ENCODE data around the gene ROBO2.

Gene ROBO2

GRCh38 chr3:77279276-77279675, 239.4 kb downstream of the ROBO2 start:
- Histone ChIP-seq H3K36me3 (ENCODE audit: control insufficient read depth, insufficient read depth, low read length) (no peaks in the 10 kb centered on the region), H3K27ac (ENCODE audit: insufficient read depth, low read depth, low read length, poor library complexity, severe bottlenecking) (no peak overlapping the region), H3K27me3 (ENCODE audit: control insufficient read depth, insufficient read depth, low read length, poor library complexity, severe bottlenecking) (no peaks in the 10 kb centered on the region), H3K9me3 (ENCODE audit: control insufficient read depth, low read length) (no peaks in the 10 kb centered on the region), H3K4me1 (ENCODE audit: control insufficient read depth, insufficient read depth, low read length) (peaks cover 13% of the 10 kb centered on the region), H3K4me3 (ENCODE audit: insufficient read depth, low read depth, low read length) (no peak overlapping the region)
- WGBS, 2 experiments: 67 to 84% methylated on average over 2 of the region's 2 CpGs

DNA sequence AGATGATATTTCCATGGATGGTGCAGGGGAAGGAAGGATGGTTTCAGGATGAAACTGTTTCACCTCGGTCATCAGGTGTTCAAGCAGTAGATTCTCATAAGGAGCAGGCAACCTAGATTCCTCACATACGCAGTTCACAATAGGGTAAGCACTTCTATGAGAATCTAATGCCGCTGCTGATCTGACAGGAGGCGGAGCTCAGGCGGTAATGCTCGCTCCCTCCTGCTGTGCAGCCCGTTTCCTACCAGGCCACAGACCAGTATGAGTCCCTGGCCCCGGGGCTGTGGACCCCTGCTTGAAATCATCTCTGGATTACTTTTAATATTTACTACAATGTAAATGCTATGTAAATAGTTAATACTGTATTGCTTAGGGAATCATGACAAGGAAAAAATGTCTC, 241.8 kb downstream of the ROBO2 start:
- Histone ChIP-seq H3K27ac (ENCODE audit: insufficient read depth, low read depth, low read length, poor library complexity, severe bottlenecking) (no peak overlapping the region), H3K4me3 (ENCODE audit: insufficient read depth, low read depth, low read length) (no peak overlapping the region), H3K36me3 (ENCODE audit: control insufficient read depth, insufficient read depth, low read length) (no peaks in the 10 kb centered on the region), H3K27me3 (ENCODE audit: control insufficient read depth, insufficient read depth, low read length, poor library complexity, severe bottlenecking) (no peaks in the 10 kb centered on the region), H3K9me3 (ENCODE audit: control insufficient read depth, low read length) (no peaks in the 10 kb centered on the region), H3K4me1 (ENCODE audit: control insufficient read depth, insufficient read depth, low read length) (peaks cover 13% of the 10 kb centered on the region)
- 20 to 26% methylated on average over 7 to 8 of the region's 8 CpGs for WGBS, 2 experiments

DNA sequence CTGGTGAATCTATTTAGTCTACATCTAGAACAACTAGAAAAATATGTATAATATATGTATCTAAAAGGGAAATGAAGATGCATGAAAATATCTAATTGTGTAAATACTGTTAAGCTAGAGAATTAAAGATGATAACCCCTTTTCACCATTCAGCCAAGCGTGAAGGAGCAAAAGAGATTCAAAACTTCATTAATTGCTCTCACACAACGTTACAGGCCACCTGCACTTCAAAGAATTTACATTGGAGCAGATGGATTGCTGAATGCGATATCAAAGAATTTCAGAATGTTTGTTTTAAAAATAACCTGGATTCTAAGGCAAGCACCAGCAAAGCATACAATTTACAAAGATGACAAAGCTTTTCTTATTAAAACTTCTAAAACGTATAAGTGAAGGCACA, 243.2 kb downstream of the ROBO2 start:
- H3K4me1 ChIP-seq (ENCODE audit: control insufficient read depth, insufficient read depth, low read length): peaks cover 13% of the 10 kb centered on the region
- H3K4me3 ChIP-seq (ENCODE audit: insufficient read depth, low read depth, low read length): no peak overlapping the region
- H3K36me3 ChIP-seq (ENCODE audit: control insufficient read depth, insufficient read depth, low read length): no peaks in the 10 kb centered on the region
- WGBS, 2 experiments: 72 to 86% methylated on average over 2 to 4 of the region's 4 CpGs
- H3K27ac ChIP-seq (ENCODE audit: insufficient read depth, low read depth, low read length, poor library complexity, severe bottlenecking): no peak overlapping the region
- H3K9me3 ChIP-seq (ENCODE audit: control insufficient read depth, low read length): no peaks in the 10 kb centered on the region
- no peaks in the 10 kb centered on the region for H3K27me3 ChIP-seq (ENCODE audit: control insufficient read depth, insufficient read depth, low read length, poor library complexity, severe bottlenecking)

- Histone ChIP-seq H3K4me1 (ENCODE audit: control insufficient read depth, insufficient read depth, low read length) (peaks cover 7% of the 10 kb centered on the region), H3K27me3 (ENCODE audit: control insufficient read depth, insufficient read depth, low read length, poor library complexity, severe bottlenecking) (no peaks in the 10 kb centered on the region), H3K4me3 (ENCODE audit: insufficient read depth, low read depth, low read length) (no peak overlapping the region), H3K9me3 (ENCODE audit: control insufficient read depth, low read length) (no peaks in the 10 kb centered on the region), H3K36me3 (ENCODE audit: control insufficient read depth, insufficient read depth, low read length) (no peaks in the 10 kb centered on the region), H3K27ac (ENCODE audit: insufficient read depth, low read depth, low read length, poor library complexity, severe bottlenecking) (no peak overlapping the region)
- 95 to 100% methylated on average over 1 of the region's 1 CpG for WGBS, 2 experiments
Measured at GRCh38 chr3:77288348-77288747, 248.4 kb downstream of the ROBO2 start.

DNA sequence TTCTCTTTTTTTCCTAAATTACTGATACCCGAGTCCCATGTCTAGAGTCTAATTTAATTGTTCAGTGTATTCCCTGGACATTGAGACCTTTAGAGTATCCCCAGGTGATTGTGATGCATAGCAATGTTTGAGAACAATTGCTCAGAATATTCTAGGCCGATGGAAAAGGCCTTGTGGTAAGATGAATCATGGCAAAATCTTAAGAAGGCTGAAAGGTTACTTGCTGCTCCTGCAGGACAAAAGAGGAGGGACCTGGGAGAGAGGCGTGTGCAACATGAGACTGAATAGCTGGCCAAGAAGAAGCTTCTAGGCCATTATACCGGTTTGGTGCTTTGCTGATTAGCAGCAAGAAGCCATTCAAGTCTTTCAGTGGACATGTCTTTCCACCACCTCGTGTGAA, 256.6 kb downstream of the ROBO2 start:
- H3K4me1 ChIP-seq (ENCODE audit: control insufficient read depth, insufficient read depth, low read length): no peaks in the 10 kb centered on the region
- no peaks in the 10 kb centered on the region for H3K36me3 ChIP-seq (ENCODE audit: control insufficient read depth, insufficient read depth, low read length)
- H3K4me3 ChIP-seq (ENCODE audit: insufficient read depth, low read depth, low read length): no peak overlapping the region
- no peak overlapping the region for H3K27ac ChIP-seq (ENCODE audit: insufficient read depth, low read depth, low read length, poor library complexity, severe bottlenecking)
- 88% methylated on average over 5 of the region's 5 CpGs for WGBS, 2 experiments
- no peaks in the 10 kb centered on the region for H3K27me3 ChIP-seq (ENCODE audit: control insufficient read depth, insufficient read depth, low read length, poor library complexity, severe bottlenecking)
- H3K9me3 ChIP-seq (ENCODE audit: control insufficient read depth, low read length): no peaks in the 10 kb centered on the region

GRCh38 chr3:77298417-77298816, 258.5 kb downstream of the ROBO2 start:
- Histone ChIP-seq H3K9me3 (ENCODE audit: control insufficient read depth, low read length) (no peaks in the 10 kb centered on the region), H3K36me3 (ENCODE audit: control insufficient read depth, insufficient read depth, low read length) (no peaks in the 10 kb centered on the region), H3K4me1 (ENCODE audit: control insufficient read depth, insufficient read depth, low read length) (no peaks in the 10 kb centered on the region), H3K27ac (ENCODE audit: insufficient read depth, low read depth, low read length, poor library complexity, severe bottlenecking) (no peak overlapping the region), H3K27me3 (ENCODE audit: control insufficient read depth, insufficient read depth, low read length, poor library complexity, severe bottlenecking) (no peaks in the 10 kb centered on the region), H3K4me3 (ENCODE audit: insufficient read depth, low read depth, low read length) (no peak overlapping the region)
- WGBS, 2 experiments: 86 to 100% methylated on average over 1 of the region's 1 CpG

DNA sequence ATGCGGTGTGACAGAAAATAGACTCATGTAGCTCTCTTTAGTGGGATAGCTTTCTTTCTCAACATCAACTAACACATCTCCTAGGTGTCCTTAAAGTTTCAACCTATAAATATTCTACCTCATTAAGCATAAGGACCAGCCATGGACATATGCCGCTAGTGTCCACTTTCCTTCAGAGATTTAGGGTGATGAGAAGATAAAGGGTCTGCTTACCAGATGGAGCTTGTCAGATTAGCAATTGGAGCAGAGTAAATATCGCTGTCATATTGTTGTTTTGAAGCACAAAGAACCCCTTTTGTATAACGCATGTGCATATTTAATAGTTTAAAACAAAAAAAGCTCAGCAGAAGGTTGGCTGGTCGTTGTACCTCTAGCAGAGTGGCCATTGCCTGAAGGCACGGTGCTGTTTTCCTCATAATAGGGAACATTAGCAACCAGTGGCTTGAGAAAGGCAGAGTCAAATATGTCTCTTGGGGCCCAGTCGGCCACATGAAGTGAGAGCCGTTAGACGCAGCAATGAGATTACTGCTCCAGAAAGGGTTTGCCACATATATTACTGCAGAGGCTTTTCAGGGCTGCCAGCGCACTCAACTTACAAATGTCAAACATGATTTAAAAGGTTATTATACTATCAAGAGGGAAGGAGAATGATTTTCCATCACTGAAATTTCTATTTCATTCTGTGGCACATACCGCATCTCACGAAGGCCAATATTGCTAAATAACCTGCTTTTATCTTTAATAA, 264.2 kb downstream of the ROBO2 start:
- no peaks in the 10 kb centered on the region for H3K4me1 ChIP-seq (ENCODE audit: control insufficient read depth, insufficient read depth, low read length)
- H3K27me3 ChIP-seq (ENCODE audit: control insufficient read depth, insufficient read depth, low read length, poor library complexity, severe bottlenecking): no peaks in the 10 kb centered on the region
- H3K9me3 ChIP-seq (ENCODE audit: control insufficient read depth, low read length): no peaks in the 10 kb centered on the region
- no peak overlapping the region for H3K4me3 ChIP-seq (ENCODE audit: insufficient read depth, low read depth, low read length)
- H3K36me3 ChIP-seq (ENCODE audit: control insufficient read depth, insufficient read depth, low read length): no peaks in the 10 kb centered on the region
- H3K27ac ChIP-seq (ENCODE audit: insufficient read depth, low read depth, low read length, poor library complexity, severe bottlenecking): no peak overlapping the region
- WGBS, 2 experiments: 76 to 79% methylated on average over 10 to 11 of the region's 12 CpGs

DNA sequence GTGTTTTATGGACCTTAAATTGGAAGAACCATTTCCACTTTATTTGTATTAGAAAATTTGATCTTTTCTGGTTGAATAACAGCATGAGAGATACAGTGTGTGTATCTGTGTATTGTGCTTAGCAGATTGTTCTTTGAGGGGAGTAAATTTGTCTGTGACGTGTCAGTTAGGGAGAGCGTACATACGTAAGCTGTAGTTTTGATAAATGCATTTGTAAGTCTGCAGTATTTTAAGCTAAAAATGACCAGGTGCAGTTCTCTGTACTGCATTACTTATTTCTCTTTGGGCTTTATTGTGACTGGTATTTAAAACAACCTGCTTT, 264.8 kb downstream of the ROBO2 start:
- no peaks in the 10 kb centered on the region for H3K27me3 ChIP-seq (ENCODE audit: control insufficient read depth, insufficient read depth, low read length, poor library complexity, severe bottlenecking)
- H3K9me3 ChIP-seq (ENCODE audit: control insufficient read depth, low read length): no peaks in the 10 kb centered on the region
- no peak overlapping the region for H3K27ac ChIP-seq (ENCODE audit: insufficient read depth, low read depth, low read length, poor library complexity, severe bottlenecking)
- no peaks in the 10 kb centered on the region for H3K4me1 ChIP-seq (ENCODE audit: control insufficient read depth, insufficient read depth, low read length)
- no peak overlapping the region for H3K4me3 ChIP-seq (ENCODE audit: insufficient read depth, low read depth, low read length)
- 74 to 75% methylated on average over 3 of the region's 3 CpGs for WGBS, 2 experiments
- H3K36me3 ChIP-seq (ENCODE audit: control insufficient read depth, insufficient read depth, low read length): no peaks in the 10 kb centered on the region

GRCh38 chr3:77309460-77309859, 269.6 kb downstream of the ROBO2 start:
- H3K27ac ChIP-seq (ENCODE audit: insufficient read depth, low read depth, low read length, poor library complexity, severe bottlenecking): no peak overlapping the region
- H3K4me3 ChIP-seq (ENCODE audit: insufficient read depth, low read depth, low read length): no peak overlapping the region
- H3K4me1 ChIP-seq (ENCODE audit: control insufficient read depth, insufficient read depth, low read length): no peaks in the 10 kb centered on the region
- H3K9me3 ChIP-seq (ENCODE audit: control insufficient read depth, low read length): no peaks in the 10 kb centered on the region
- no peaks in the 10 kb centered on the region for H3K36me3 ChIP-seq (ENCODE audit: control insufficient read depth, insufficient read depth, low read length)
- no peaks in the 10 kb centered on the region for H3K27me3 ChIP-seq (ENCODE audit: control insufficient read depth, insufficient read depth, low read length, poor library complexity, severe bottlenecking)

DNA sequence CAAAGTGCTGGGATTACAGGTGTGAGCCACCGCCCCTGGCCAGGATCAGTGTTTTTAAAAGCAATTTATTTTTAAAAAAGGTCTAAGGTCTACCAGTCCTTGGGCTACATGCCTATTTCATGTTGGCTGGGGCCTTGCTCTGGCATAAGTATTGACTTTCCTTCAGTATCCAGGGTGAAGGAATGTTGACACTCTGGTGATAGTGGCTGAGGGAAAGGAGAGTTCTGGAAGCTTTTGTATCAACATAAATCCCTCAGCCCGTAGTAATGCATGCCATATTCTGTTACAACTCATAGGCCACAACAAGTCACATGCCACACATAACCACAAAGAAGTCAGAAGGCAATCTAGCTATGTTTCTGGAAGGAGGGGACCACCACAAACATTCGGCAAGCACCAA, 273.9 kb downstream of the ROBO2 start:
- Histone ChIP-seq H3K36me3 (ENCODE audit: control insufficient read depth, insufficient read depth, low read length) (no peaks in the 10 kb centered on the region), H3K4me3 (ENCODE audit: insufficient read depth, low read depth, low read length) (no peak overlapping the region), H3K9me3 (ENCODE audit: control insufficient read depth, low read length) (no peaks in the 10 kb centered on the region), H3K4me1 (ENCODE audit: control insufficient read depth, insufficient read depth, low read length) (no peaks in the 10 kb centered on the region), H3K27me3 (ENCODE audit: control insufficient read depth, insufficient read depth, low read length, poor library complexity, severe bottlenecking) (no peaks in the 10 kb centered on the region), H3K27ac (ENCODE audit: insufficient read depth, low read depth, low read length, poor library complexity, severe bottlenecking) (no peak overlapping the region)
- 91 to 95% methylated on average over 3 of the region's 3 CpGs for WGBS, 2 experiments

DNA sequence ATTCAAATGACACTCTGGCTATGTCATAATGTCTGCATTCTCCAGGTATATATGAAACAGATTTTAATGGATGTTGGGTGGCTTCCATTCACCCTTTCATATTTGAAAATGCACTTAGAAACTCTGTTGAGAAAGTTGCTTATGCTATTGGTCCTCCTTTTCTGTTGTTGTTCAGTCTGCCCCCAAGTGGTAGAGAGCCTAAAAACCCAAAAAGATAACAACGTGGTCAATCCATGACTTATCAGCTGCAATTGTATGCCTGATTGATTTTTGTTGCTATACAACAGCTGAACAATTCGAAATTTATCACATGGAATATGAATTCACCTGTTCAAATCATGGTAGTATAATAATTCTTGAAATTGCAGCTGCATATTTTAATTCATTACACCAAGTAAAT, 279.8 kb downstream of the ROBO2 start:
- Histone ChIP-seq H3K36me3 (ENCODE audit: control insufficient read depth, insufficient read depth, low read length) (no peaks in the 10 kb centered on the region), H3K27me3 (ENCODE audit: control insufficient read depth, insufficient read depth, low read length, poor library complexity, severe bottlenecking) (no peaks in the 10 kb centered on the region), H3K9me3 (ENCODE audit: control insufficient read depth, low read length) (no peaks in the 10 kb centered on the region), H3K4me3 (ENCODE audit: insufficient read depth, low read depth, low read length) (no peak overlapping the region), H3K4me1 (ENCODE audit: control insufficient read depth, insufficient read depth, low read length) (no peaks in the 10 kb centered on the region), H3K27ac (ENCODE audit: insufficient read depth, low read depth, low read length, poor library complexity, severe bottlenecking) (no peak overlapping the region)
- 13 to 18% methylated on average over 2 of the region's 2 CpGs for WGBS, 2 experiments

All from ectodermal cell (in vitro differentiated cells).